Parathyroid adenoma (tissue), 2 donors: ENCODE measurements around the gene ACVRL1.

Experiments
- H2AFZ ChIP-seq: fragments of 300-600 bp; sonication (generic); one replicate; pipeline ENCODE4 v1.7.0; 2017; ENCODE audit warnings: antibody characterized with exemption, mild to moderate bottlenecking
- H3K27ac ChIP-seq: fragments of 300-600 bp; sonication (generic); one replicate; pipeline ENCODE4 v1.7.0; 2017
- H3K27me3 ChIP-seq: fragments of 300-600 bp; sonication (generic); one replicate; pipeline ENCODE4 v1.7.0; 2017; ENCODE audit warnings: low read length; ENCODE audit not compliant: control insufficient read depth, insufficient read depth
- H3K36me3 ChIP-seq: fragments of 300-600 bp; sonication (generic); one replicate; pipeline ENCODE4 v1.7.0; 2017; ENCODE audit warnings: low read length; ENCODE audit not compliant: control insufficient read depth, insufficient read depth
- H3K4me1 ChIP-seq: fragments of 300-600 bp; sonication (generic); one replicate; pipeline ENCODE4 v1.7.0; 2017; ENCODE audit warnings: control low read depth
- H3K4me2 ChIP-seq: fragments of 300-600 bp; sonication (generic); one replicate; pipeline ENCODE4 v1.7.0; 2017; ENCODE audit warnings: low read length
- H3K4me3 ChIP-seq: fragments of 300-600 bp; sonication (generic); one replicate; pipeline ENCODE4 v1.7.0; 2017; ENCODE audit warnings: low read depth, low read length
- H3K79me2 ChIP-seq: fragments of 300-600 bp; sonication (generic); one replicate; pipeline ENCODE4 v1.7.0; 2017; ENCODE audit warnings: control low read depth
- H3K9ac ChIP-seq: fragments of 300-600 bp; sonication (generic); one replicate; pipeline ENCODE4 v1.7.0; 2017; ENCODE audit warnings: mild to moderate bottlenecking
- H3K9me3 ChIP-seq: fragments of 300-600 bp; sonication (generic); one replicate; pipeline ENCODE4 v1.7.0; 2017; ENCODE audit warnings: low read length; ENCODE audit not compliant: control insufficient read depth
- TF ChIP-seq, protein P1 (sequence below): fragments of 300-600 bp; sonication (generic); IDR thresholded peaks from one replicate; pipeline ENCODE4 v1.7.0; 2017; ENCODE audit warnings: antibody characterized with exemption, mild to moderate bottlenecking
- donor health status: primary hyperparathyroidism.

ACVRL1 gene

GRCh38 chr12:51897181-51897580 is 10.1 kb upstream of the ACVRL1 start:
- H3K4me3 ChIP-seq, result no peak overlapping the region
- H3K36me3 ChIP-seq, result no peaks in the 10 kb centered on the region
- no peaks in the 10 kb centered on the region for H3K9me3 ChIP-seq
- H3K9ac ChIP-seq, result no peak overlapping the region
- H3K27me3 ChIP-seq, result no peaks in the 10 kb centered on the region
- no peak overlapping the region for H3K4me2 ChIP-seq
- H2AFZ ChIP-seq, result no peak overlapping the region
- TF ChIP-seq, protein P1, sequence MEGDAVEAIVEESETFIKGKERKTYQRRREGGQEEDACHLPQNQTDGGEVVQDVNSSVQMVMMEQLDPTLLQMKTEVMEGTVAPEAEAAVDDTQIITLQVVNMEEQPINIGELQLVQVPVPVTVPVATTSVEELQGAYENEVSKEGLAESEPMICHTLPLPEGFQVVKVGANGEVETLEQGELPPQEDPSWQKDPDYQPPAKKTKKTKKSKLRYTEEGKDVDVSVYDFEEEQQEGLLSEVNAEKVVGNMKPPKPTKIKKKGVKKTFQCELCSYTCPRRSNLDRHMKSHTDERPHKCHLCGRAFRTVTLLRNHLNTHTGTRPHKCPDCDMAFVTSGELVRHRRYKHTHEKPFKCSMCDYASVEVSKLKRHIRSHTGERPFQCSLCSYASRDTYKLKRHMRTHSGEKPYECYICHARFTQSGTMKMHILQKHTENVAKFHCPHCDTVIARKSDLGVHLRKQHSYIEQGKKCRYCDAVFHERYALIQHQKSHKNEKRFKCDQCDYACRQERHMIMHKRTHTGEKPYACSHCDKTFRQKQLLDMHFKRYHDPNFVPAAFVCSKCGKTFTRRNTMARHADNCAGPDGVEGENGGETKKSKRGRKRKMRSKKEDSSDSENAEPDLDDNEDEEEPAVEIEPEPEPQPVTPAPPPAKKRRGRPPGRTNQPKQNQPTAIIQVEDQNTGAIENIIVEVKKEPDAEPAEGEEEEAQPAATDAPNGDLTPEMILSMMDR, result no peak
- peaks cover 7% of the 10 kb centered on the region for H3K4me1 ChIP-seq
- no peaks in the 10 kb centered on the region for H3K79me2 ChIP-seq
- H3K27ac ChIP-seq, result no peak overlapping the region

DNA sequence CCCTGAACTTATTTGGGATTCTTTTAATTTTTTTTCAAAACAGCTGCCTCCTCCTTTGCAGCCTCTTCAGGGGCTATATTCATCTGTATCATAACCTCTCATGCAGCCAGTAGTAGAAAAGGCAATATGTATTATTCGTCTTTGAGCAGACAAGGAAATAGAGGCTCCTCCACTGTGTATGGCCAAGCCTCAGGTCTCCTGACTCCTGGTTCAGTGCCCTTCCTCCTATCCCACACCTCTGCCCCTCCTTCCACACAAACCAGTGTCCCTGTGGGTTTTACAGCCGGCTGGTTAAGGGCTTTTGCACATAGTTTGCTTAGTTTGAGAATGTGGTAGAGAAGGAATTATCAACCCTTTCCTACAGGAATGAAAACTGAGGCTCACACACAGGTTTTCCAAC is 8.8 kb upstream of the ACVRL1 start:
- H3K9ac ChIP-seq, result no peak overlapping the region
- H3K36me3 ChIP-seq, result no peaks in the 10 kb centered on the region
- H3K4me2 ChIP-seq, result no peak overlapping the region
- no peaks in the 10 kb centered on the region for H3K79me2 ChIP-seq
- TF ChIP-seq, protein P1, result no peak
- no peaks in the 10 kb centered on the region for H3K27me3 ChIP-seq
- no peak overlapping the region for H3K4me3 ChIP-seq
- no peak overlapping the region for H2AFZ ChIP-seq
- H3K27ac ChIP-seq, result no peak overlapping the region
- peaks cover 7% of the 10 kb centered on the region for H3K4me1 ChIP-seq
- H3K9me3 ChIP-seq, result no peaks in the 10 kb centered on the region

DNA sequence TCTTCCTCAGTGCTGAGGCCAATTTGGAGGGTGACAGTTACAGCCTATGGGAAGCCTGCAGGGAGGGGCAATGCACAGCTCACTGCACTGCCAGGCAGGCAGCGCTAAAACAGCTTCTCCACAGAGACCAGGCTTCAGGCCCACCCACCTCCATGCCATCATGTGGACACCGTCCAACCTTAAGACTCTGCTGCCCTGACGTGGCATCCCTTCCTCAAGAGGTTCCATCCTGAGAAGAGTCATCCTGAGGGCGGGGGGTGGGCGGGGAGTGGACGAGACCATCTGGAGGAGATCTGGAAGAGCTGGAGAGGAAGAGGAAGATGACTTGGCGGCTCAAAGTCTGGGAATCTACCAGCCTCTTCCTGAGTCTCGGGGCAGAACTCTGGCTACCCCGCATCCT is 8.4 kb upstream of the ACVRL1 start:
- Histone ChIP-seq H3K27me3 (no peaks in the 10 kb centered on the region), H3K9ac (no peak overlapping the region), H3K27ac (no peak overlapping the region), H3K36me3 (no peaks in the 10 kb centered on the region), H2AFZ (no peak overlapping the region), H3K4me3 (no peak overlapping the region), H3K79me2 (no peaks in the 10 kb centered on the region), H3K4me2 (no peak overlapping the region), H3K4me1 (peaks cover 7% of the 10 kb centered on the region), H3K9me3 (no peaks in the 10 kb centered on the region)
- TF ChIP-seq, protein P1, result no peak

DNA sequence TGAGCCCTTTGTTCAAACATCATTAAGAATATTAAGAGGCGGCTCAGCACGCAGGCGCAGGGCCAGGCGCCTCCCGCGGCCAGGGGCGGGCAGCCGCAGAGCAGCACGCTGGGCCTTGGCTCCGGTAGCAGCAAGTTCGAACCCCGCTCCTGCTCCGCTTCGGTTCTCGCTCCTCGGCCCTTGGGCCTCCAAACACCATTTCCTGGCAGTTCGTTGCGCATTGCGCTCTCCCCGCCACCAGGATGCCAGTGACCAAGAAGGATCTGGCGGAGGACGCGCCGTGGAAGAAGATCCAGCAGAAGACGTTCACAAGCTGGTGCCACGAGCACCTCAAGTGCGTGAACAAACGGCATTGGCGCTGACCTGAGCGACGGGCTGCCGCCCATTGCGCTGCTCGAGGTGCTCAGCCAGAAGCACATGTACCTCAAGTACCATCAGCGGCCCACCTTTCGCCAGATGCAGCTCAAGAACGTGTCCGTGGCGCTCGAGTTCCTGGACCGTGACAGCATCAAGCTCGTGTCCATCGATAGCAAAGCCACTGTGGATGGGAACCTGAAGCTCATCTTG is 6.9 kb upstream of the ACVRL1 start:
- Histone ChIP-seq H3K4me3 (no peak overlapping the region), H3K4me1 (no peaks in the 10 kb centered on the region), H3K36me3 (no peaks in the 10 kb centered on the region), H3K27ac (no peak overlapping the region), H2AFZ (no peak overlapping the region), H3K9me3 (no peaks in the 10 kb centered on the region), H3K79me2 (no peaks in the 10 kb centered on the region), H3K4me2 (no peak overlapping the region), H3K9ac (no peak overlapping the region), H3K27me3 (no peaks in the 10 kb centered on the region)
- TF ChIP-seq, protein P1, result no peak

- Histone ChIP-seq H3K4me3 (no peak overlapping the region), H3K36me3 (no peaks in the 10 kb centered on the region), H3K9ac (no peak overlapping the region), H3K27ac (no peak overlapping the region), H3K9me3 (no peaks in the 10 kb centered on the region), H3K4me1 (peaks cover 3% of the 10 kb centered on the region), H2AFZ (no peak overlapping the region), H3K79me2 (no peaks in the 10 kb centered on the region), H3K4me2 (no peak overlapping the region), H3K27me3 (no peaks in the 10 kb centered on the region)
- TF ChIP-seq, protein P1, result no peak
Measured at GRCh38 chr12:51901121-51901817, 6.0 kb upstream of the ACVRL1 start.
